WTC11 (cell line): Measurements from ENCODE around the gene TMEM271. TPM values are rescaled to one million over a fixed set of nuclear protein-coding genes. Genes with fewer than 3 reads are reported as not detected.

Experiments
- ATAC-seq: fragments of 200-7000 bp; cut with Tn5 transposase; 2 replicates; pipeline ENCODE4 v1.10.0; 2021; ENCODE audit warnings: mild to moderate bottlenecking, moderate library complexity
- CTCF ChIA-PET: fragments of 300-600 bp; sonication (Branson Sonifier 250); formaldehyde crosslinking; loops from one replicate; lab custom pipeline; 2021; ENCODE audit warnings: antibody characterized with exemption; lab: Charles Lee
- POLR2A ChIA-PET: fragments of 350-600 bp; sonication (Branson Sonifier 250); formaldehyde crosslinking; loops from one replicate; lab custom pipeline; 2021; ENCODE audit warnings: antibody characterized with exemption; lab: Charles Lee
- DNase-seq: peaks from one replicate; pipeline ENCODE4 v3.0.0; 2021; ENCODE audit warnings: low spot score
- H3K27ac Mint-ChIP-seq: 2 replicates; pipeline ENCODE4 v1.8.0; 2021; ENCODE audit warnings: mixed read lengths
- H3K27me3 Mint-ChIP-seq: 2 replicates; pipeline ENCODE4 v1.8.0; 2021; ENCODE audit warnings: low read depth, mild to moderate bottlenecking, moderate library complexity, mixed read lengths
- H3K36me3 Mint-ChIP-seq: 2 replicates; pipeline ENCODE4 v1.8.0; 2021; ENCODE audit warnings: mixed read lengths
- H3K4me1 Mint-ChIP-seq: 2 replicates; pipeline ENCODE4 v1.8.0; 2022; ENCODE audit warnings: mixed read lengths
- H3K4me3 Mint-ChIP-seq: 2 replicates; pipeline ENCODE4 v1.8.0; 2021; ENCODE audit warnings: mild to moderate bottlenecking, moderate library complexity, mixed read lengths
- H3K9me3 Mint-ChIP-seq: 2 replicates; pipeline ENCODE4 v1.8.0; 2021; ENCODE audit warnings: mixed read lengths
- ARID4B ChIP-seq: sonication (generic); formaldehyde crosslinking; IDR thresholded peaks from 2 replicates; pipeline ENCODE4 v1.8.0; 2023; ENCODE audit warnings: missing genetic modification reagents, mild to moderate bottlenecking, borderline replicate concordance
- ATF1 ChIP-seq: sonication (generic); formaldehyde crosslinking; IDR thresholded peaks from 2 replicates; pipeline ENCODE4 v1.8.1; 2023; ENCODE audit warnings: mild to moderate bottlenecking, moderate library complexity, missing genetic modification reagents
- CREB1 ChIP-seq: sonication (generic); formaldehyde crosslinking; IDR thresholded peaks from 2 replicates; pipeline ENCODE4 v1.8.0; 2023; ENCODE audit warnings: mild to moderate bottlenecking, missing genetic modification reagents
- E2F5 ChIP-seq: sonication (generic); formaldehyde crosslinking; IDR thresholded peaks from 2 replicates; pipeline ENCODE4 v1.8.1; 2022; ENCODE audit warnings: mild to moderate bottlenecking, moderate library complexity, missing genetic modification reagents
- EMX1 ChIP-seq: fragments of 250-450 bp; sonication (Bioruptor Pico); IDR thresholded peaks from 2 replicates; pipeline ENCODE4 v1.8.0; 2021; ENCODE audit warnings: mild to moderate bottlenecking
- NR3C1 ChIP-seq: sonication (generic); formaldehyde crosslinking; conservative IDR thresholded peaks from 2 replicates; pipeline ENCODE4 v1.8.1; 2023; ENCODE audit warnings: low read depth, mild to moderate bottlenecking, missing genetic modification reagents
- PRRX2 ChIP-seq: fragments of 250-450 bp; sonication (Bioruptor Pico); IDR thresholded peaks from 2 replicates; pipeline ENCODE4 v1.8.0; 2021; ENCODE audit warnings: mild to moderate bottlenecking
- RELA ChIP-seq: sonication (generic); formaldehyde crosslinking; IDR thresholded peaks from 2 replicates; pipeline ENCODE4 v1.8.1; 2022; ENCODE audit warnings: missing genetic modification reagents, mild to moderate bottlenecking, borderline replicate concordance
- TCF7 ChIP-seq: sonication (generic); formaldehyde crosslinking; IDR thresholded peaks from 2 replicates; pipeline ENCODE4 v1.8.0; 2022; ENCODE audit warnings: mild to moderate bottlenecking, low read depth, missing genetic modification reagents, moderate library complexity
- TEAD4 ChIP-seq: sonication (generic); formaldehyde crosslinking; IDR thresholded peaks from 2 replicates; pipeline ENCODE4 v1.8.0; 2022; ENCODE audit warnings: mild to moderate bottlenecking, missing genetic modification reagents
- ZNF232 ChIP-seq: sonication (generic); formaldehyde crosslinking; IDR thresholded peaks from 2 replicates; pipeline ENCODE4 v1.8.0; 2022; ENCODE audit warnings: mild to moderate bottlenecking, missing genetic modification reagents
- ZNF263 ChIP-seq: sonication (generic); formaldehyde crosslinking; IDR thresholded peaks from 2 replicates; pipeline ENCODE4 v1.8.1; 2022; ENCODE audit warnings: low read depth, mild to moderate bottlenecking, moderate library complexity, missing genetic modification reagents
- total RNA-seq: library from RNA; stranded (reverse); gene quantifications from 3 replicates; pipeline ENCODE4 v1.2.3, GENCODE V29; 2021
- TF ChIP-seq, protein P1 (sequence below): sonication (generic); formaldehyde crosslinking; IDR thresholded peaks from 2 replicates; pipeline ENCODE4 v1.8.1; 2022; ENCODE audit warnings: mild to moderate bottlenecking, missing genetic modification reagents, moderate library complexity, borderline replicate concordance
- TF ChIP-seq, protein P2 (sequence below): sonication (generic); formaldehyde crosslinking; IDR thresholded peaks from 2 replicates; pipeline ENCODE4 v1.8.0; 2022; ENCODE audit warnings: mild to moderate bottlenecking, missing genetic modification reagents
- TF ChIP-seq, protein P3 (sequence below): sonication (generic); formaldehyde crosslinking; IDR thresholded peaks from 2 replicates; pipeline ENCODE4 v1.8.1; 2022; ENCODE audit warnings: low read depth, mild to moderate bottlenecking, moderate library complexity, missing genetic modification reagents, borderline replicate concordance
- TF ChIP-seq, protein P4 (sequence below): sonication (generic); formaldehyde crosslinking; conservative IDR thresholded peaks from 2 replicates; pipeline ENCODE4 v1.8.1; 2023; ENCODE audit warnings: mild to moderate bottlenecking, low read depth, missing genetic modification reagents, moderate library complexity

TMEM271 gene
- total RNA-seq, 1 experiment from 2014 or later, result 0.31 TPM

DNA sequence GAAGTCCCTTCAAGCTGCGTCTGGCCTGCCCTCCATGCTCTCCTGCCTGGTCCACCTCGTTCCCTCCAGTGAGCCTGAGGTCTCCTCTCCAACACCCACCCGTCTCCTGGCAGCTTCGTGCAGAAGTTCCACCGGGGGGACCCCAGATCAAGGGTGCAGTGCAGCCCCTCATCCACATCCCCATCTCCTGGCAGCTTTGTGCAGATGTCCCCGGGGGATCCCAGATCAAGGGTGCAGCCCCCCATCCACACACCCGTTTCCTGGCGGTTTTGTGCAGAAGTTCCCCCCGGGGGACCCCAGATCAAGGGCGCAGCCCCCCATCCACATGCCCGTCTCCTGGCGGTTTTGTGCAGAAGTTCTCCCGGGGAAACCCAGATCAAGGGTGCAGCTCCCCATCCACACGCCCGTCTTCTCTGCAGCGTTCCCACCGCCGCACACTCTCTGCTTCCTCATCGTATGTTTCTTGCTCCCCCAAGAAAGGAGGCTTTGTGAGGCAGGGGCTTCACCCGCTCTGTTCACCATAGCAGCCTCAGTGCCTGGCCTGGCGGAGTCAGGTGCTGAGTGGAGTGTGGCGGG, 41.4 kb downstream of the TMEM271 start (continued):
- TF ChIP-seq, protein P1, sequence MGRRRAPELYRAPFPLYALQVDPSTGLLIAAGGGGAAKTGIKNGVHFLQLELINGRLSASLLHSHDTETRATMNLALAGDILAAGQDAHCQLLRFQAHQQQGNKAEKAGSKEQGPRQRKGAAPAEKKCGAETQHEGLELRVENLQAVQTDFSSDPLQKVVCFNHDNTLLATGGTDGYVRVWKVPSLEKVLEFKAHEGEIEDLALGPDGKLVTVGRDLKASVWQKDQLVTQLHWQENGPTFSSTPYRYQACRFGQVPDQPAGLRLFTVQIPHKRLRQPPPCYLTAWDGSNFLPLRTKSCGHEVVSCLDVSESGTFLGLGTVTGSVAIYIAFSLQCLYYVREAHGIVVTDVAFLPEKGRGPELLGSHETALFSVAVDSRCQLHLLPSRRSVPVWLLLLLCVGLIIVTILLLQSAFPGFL (CRISPR knock-in tag), result no peak
- no peak for TF ChIP-seq TEAD4 (CRISPR knock-in tag)
- TF ChIP-seq, protein P2, sequence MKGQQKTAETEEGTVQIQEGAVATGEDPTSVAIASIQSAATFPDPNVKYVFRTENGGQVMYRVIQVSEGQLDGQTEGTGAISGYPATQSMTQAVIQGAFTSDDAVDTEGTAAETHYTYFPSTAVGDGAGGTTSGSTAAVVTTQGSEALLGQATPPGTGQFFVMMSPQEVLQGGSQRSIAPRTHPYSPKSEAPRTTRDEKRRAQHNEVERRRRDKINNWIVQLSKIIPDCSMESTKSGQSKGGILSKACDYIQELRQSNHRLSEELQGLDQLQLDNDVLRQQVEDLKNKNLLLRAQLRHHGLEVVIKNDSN (CRISPR knock-in tag), result no peak
- no peak for TF ChIP-seq CREB1 (CRISPR knock-in tag)
- TF ChIP-seq, protein P3, sequence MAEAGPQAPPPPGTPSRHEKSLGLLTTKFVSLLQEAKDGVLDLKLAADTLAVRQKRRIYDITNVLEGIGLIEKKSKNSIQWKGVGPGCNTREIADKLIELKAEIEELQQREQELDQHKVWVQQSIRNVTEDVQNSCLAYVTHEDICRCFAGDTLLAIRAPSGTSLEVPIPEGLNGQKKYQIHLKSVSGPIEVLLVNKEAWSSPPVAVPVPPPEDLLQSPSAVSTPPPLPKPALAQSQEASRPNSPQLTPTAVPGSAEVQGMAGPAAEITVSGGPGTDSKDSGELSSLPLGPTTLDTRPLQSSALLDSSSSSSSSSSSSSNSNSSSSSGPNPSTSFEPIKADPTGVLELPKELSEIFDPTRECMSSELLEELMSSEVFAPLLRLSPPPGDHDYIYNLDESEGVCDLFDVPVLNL, result no peak
- TF ChIP-seq EMX1 (CRISPR knock-in tag), result no peak

- ChIA-PET CTCF (no interaction called here), POLR2A (no interaction called here)
- no peak overlapping the region for H3K4me3 Mint-ChIP-seq
- H3K4me1 Mint-ChIP-seq, result no peaks in the 10 kb centered on the region
- H3K27ac Mint-ChIP-seq, result no peak overlapping the region
- H3K36me3 Mint-ChIP-seq, result peaks cover 33% of the 10 kb centered on the region
- no peaks in the 10 kb centered on the region for H3K27me3 Mint-ChIP-seq
- 0 out of 2 replicates have a peak, but pooled peaks cover 7% of the 10 kb centered on the region for H3K9me3 Mint-ChIP-seq
- ATAC-seq, result no peak
- DNase-seq, result no peak
- TF ChIP-seq, protein P2 (CRISPR knock-in tag), result no peak
- no peak for TF ChIP-seq ZNF232
- no peak for TF ChIP-seq RELA (CRISPR knock-in tag)
- TF ChIP-seq TCF7, result no peak
- no peak for TF ChIP-seq ZNF263
- TF ChIP-seq, protein P3, result no peak
- TF ChIP-seq ATF1 (CRISPR knock-in tag), result no peak
- TF ChIP-seq NR3C1 (CRISPR knock-in tag), result no peak
- TF ChIP-seq, protein P4, sequence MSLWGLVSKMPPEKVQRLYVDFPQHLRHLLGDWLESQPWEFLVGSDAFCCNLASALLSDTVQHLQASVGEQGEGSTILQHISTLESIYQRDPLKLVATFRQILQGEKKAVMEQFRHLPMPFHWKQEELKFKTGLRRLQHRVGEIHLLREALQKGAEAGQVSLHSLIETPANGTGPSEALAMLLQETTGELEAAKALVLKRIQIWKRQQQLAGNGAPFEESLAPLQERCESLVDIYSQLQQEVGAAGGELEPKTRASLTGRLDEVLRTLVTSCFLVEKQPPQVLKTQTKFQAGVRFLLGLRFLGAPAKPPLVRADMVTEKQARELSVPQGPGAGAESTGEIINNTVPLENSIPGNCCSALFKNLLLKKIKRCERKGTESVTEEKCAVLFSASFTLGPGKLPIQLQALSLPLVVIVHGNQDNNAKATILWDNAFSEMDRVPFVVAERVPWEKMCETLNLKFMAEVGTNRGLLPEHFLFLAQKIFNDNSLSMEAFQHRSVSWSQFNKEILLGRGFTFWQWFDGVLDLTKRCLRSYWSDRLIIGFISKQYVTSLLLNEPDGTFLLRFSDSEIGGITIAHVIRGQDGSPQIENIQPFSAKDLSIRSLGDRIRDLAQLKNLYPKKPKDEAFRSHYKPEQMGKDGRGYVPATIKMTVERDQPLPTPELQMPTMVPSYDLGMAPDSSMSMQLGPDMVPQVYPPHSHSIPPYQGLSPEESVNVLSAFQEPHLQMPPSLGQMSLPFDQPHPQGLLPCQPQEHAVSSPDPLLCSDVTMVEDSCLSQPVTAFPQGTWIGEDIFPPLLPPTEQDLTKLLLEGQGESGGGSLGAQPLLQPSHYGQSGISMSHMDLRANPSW (CRISPR knock-in tag), result no peak
- TF ChIP-seq PRRX2, result no peak
- no peak for TF ChIP-seq ARID4B
- no peak for TF ChIP-seq E2F5
These were observed 42.0 kb downstream of the TMEM271 start for GRCh38 chr4:534101-534575.
